ENCODE data around the gene ALPK3.

DNA sequence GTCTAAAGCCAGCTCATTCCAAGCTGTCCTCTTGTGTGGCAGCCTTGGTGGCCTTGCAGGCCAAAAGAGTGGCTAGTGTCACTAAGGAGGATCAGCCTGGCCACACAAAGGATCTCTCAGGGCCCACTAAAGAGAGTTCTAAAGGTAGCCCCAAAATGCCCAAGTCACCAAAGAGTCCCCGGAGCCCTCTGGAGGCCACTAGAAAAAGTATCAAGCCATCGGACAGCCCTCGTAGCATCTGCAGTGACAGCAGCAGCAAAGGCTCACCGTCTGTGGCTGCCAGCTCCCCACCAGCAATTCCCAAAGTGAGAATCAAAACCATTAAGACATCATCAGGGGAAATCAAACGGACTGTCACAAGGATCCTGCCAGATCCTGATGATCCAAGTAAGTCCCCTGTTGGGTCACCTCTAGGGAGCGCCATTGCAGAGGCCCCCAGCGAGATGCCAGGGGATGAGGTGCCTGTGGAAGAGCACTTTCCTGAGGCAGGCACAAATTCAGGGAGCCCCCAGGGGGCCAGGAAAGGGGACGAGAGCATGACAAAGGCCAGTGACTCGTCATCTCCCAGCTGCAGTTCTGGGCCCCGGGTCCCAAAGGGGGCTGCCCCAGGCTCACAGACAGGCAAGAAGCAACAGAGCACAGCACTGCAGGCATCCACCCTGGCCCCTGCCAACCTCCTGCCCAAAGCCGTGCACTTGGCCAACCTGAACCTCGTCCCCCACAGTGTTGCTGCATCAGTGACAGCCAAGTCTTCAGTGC lies 33.5 kb upstream of the ALPK3 start:
- TF ChIP-seq, protein P1, sequence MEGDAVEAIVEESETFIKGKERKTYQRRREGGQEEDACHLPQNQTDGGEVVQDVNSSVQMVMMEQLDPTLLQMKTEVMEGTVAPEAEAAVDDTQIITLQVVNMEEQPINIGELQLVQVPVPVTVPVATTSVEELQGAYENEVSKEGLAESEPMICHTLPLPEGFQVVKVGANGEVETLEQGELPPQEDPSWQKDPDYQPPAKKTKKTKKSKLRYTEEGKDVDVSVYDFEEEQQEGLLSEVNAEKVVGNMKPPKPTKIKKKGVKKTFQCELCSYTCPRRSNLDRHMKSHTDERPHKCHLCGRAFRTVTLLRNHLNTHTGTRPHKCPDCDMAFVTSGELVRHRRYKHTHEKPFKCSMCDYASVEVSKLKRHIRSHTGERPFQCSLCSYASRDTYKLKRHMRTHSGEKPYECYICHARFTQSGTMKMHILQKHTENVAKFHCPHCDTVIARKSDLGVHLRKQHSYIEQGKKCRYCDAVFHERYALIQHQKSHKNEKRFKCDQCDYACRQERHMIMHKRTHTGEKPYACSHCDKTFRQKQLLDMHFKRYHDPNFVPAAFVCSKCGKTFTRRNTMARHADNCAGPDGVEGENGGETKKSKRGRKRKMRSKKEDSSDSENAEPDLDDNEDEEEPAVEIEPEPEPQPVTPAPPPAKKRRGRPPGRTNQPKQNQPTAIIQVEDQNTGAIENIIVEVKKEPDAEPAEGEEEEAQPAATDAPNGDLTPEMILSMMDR (IDR thresholded peaks at IDR 0.05): peak; percentile 34
- no peak for TF ChIP-seq EZH2phosphoT487 (IDR thresholded peaks at IDR 0.05)

Data from neural progenitor cell (in vitro differentiated cells).